ENCODE data around the gene PPM1H.

- TF ChIP-seq CTCF (conservative IDR thresholded peaks at IDR 0.05; ENCODE audit: low read depth, low read length) (no peak), EZH2 (IDR thresholded peaks at IDR 0.05; ENCODE audit: borderline replicate concordance, low read depth, low read length, poor library complexity, severe bottlenecking) (no peak)
Measured at GRCh38 chr12:62832027-62832426, 102.9 kb downstream of the PPM1H start.

Measured in A673 (cell line).